ENCODE results near the gene ECT2.
"Not testable (repeated sequence)": the region's sequence is repeated elsewhere in the genome, so short reads cannot be mapped to it uniquely, and the experiment has no call there.

The ECT2 gene

DNA sequence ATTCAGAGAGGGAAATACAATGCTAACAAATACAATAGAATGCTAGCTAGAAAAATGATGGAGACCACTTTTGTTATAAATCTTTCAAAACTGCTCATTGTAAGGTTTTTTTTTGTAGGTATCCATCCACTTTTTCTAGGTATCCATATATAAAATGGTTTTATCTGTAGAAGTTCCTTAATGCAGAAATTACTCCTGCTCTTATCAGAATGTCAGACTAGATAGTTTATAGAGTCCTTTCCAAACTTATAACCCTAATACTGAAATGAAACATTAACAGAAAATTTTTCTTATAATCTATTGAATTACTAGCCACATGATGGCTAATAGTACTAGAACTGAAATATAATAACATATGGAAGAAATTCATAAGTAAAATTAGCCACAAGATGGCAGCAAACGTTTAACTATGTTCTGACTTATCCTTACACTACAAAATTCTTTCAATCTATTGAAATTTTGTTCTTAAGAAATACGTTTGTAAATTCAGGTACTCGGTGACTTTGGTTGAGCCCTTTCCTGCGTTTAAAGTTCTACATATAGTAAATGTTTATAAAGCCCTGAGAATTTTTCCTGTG, 58.5 kb downstream of the ECT2 start:
- DNase-seq (ENCODE audit: low read depth in 3 of 3), result no peak

- no peak for DNase-seq (ENCODE audit: low read depth in 3 of 3)
Measured at GRCh38 chr3:172811099-172811498, 60.6 kb downstream of the ECT2 start.

- DNase-seq (ENCODE audit: low read depth in 3 of 3), result no peak
Measured at GRCh38 chr3:172813462-172813861, 62.9 kb downstream of the ECT2 start.

- no peak for DNase-seq (ENCODE audit: low read depth in 3 of 3)
Measured at GRCh38 chr3:172814738-172815137, 64.2 kb downstream of the ECT2 start.

DNA sequence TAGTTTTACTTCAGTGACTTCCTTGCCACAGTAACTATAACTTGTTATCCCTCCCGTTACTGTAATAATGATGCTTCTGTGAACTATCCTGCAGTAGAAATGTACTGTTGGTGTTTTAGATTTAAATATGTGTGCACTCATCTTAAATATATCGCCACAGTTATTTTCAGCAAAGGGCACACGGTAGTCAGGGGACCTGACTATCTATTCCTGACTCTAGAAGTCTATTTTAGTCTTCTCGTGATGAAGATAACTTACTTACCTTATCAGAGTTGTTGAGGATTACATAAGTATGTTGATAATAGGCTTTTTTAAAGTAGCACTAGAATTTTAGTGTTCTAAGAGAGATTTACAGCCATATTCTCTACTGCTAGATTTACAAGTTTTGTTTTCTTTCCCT, 65.3 kb downstream of the ECT2 start:
- DNase-seq (ENCODE audit: low read depth in 3 of 3), result no peak

- DNase-seq (ENCODE audit: low read depth in 3 of 3), result no peak
Measured at GRCh38 chr3:172816281-172816680, 65.8 kb downstream of the ECT2 start.

- no peak for DNase-seq (ENCODE audit: low read depth in 3 of 3)
Measured at GRCh38 chr3:172816968-172817367, 66.4 kb downstream of the ECT2 start.

- no peak for DNase-seq (ENCODE audit: low read depth in 3 of 3)
Measured at GRCh38 chr3:172820492-172820891, 70.0 kb downstream of the ECT2 start.

DNA sequence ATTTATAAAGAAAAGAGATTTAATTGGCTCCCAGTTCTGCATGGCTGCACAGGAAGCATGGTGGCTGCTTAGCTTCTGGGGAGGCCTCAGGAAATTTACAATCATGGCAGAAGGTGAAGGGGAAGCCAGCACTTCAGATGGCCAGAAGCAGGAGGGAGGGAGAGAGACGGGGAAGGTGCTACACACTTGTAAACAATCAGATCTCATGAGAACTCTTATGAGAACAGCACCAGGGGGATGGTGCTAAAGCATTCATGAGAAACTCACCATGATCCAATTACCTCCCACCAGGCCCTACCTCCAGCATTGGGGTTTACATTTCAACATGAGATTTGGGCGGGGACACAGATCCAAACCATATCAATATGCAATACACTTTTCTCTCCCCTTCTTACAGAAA, 73.7 kb downstream of the ECT2 start:
- no peak for DNase-seq (ENCODE audit: low read depth in 3 of 3)

DNA sequence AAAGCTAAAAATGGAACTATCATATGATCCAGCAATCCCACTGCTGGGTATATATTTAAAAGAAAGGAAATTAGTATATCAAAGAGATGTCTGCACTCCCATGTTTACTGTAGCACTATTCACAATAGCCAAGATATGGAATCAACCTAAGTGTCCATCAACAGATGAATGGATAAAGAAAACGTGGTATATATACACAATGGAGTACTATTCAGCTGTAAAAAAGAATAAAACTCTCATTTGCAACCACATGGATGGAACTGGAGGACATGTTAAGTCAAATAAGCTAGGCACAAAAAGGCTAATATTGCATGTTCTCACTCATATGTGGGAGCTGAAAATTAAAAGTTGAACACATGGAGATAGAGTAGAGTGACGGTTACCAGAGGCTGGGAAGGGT, 76.7 kb downstream of the ECT2 start:
- DNase-seq (ENCODE audit: low read depth in 3 of 3), result not testable (repeated sequence)

DNA sequence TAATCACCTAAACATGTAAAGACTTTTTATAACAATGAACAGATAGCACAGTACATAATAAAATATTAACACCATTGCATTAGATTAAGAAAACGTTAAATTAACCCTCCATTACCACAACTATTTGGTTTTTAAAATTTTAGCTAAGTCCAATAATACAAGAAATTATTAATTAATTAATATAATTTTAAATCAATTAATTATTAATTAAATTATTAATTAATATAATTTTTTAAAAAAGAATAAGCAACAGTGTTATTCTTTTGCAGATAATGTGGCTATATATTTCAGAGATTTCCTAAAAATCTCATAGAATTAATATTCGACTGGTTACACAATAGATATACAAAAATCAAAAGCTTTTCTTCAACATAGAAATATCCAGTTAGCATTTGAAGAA, 82.5 kb downstream of the ECT2 start:
- no peak for DNase-seq (ENCODE audit: low read depth in 3 of 3)

DNA sequence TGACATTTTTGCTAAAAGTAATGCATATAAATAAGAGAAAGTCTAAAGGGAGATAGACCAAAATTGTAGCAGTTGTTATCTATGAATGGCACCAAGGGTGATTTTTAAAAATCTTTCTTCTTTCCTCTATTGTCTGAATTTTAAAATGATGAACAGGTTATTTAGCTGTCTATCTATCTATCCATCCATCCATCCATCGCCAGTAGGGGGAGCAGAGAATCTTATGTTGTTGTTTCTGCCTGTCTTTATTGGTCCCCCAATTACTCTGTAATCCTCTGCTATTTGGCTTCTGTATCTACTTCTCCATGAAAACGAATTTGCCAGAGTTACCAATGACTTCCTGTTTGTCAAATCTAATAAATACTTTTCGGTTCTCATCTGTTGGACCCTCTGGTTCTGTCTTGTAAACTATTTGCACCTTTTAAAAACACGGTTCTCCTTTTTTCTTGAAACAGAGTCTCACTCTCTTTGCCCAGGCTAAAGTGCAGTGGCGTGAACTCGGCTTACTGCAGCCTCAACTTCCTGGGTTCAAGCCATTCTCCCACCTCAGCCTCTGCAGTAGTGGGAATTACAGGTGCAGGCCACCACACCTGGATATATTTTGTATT, 86.0 kb downstream of the ECT2 start:
- no peak for DNase-seq (ENCODE audit: low read depth in 3 of 3)

DNA sequence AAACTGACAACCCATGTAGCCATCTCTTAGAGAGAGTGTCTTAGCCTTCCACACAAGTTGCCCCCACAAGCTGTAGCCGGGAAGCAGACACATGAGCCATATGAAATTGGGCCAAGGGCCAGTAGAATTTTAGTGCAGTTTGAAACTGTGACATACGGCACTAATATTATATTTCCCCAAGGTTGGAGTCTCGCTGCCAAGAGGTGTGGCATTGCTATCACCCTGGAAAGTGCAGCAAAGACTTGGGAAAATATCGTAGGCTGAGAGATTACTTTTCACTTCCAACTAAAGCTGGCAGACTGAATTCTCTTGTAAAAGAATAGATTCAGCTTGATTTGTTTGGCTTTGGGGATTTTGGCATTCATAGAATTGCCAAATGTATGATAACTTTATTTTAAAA, 89.2 kb downstream of the ECT2 start:
- no peak for DNase-seq (ENCODE audit: low read depth in 3 of 3)

- DNase-seq (ENCODE audit: low read depth in 3 of 3), result no peak
Measured at GRCh38 chr3:172840463-172840862, 89.9 kb downstream of the ECT2 start.

DNA sequence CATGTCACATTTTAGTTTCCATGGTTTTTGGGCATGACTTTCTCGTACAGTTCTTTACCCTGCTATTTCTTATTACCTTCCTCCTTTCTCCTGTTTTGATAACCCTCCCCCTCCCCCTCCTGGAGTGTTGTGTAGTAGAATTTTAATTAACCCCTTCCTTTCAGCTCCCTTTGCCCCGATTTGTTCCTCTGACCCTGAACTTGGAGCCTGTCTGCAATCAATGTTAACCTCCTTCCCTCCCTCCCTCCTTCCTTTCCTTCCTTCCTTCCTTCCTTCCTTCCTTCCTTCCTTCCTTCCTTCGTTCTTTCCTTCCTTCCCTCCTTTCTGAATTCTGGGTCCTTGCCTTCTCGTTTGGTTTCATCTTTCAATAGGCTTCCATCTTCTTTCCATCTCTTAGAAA, 90.4 kb downstream of the ECT2 start:
- no peak for DNase-seq (ENCODE audit: low read depth in 3 of 3)

DNA sequence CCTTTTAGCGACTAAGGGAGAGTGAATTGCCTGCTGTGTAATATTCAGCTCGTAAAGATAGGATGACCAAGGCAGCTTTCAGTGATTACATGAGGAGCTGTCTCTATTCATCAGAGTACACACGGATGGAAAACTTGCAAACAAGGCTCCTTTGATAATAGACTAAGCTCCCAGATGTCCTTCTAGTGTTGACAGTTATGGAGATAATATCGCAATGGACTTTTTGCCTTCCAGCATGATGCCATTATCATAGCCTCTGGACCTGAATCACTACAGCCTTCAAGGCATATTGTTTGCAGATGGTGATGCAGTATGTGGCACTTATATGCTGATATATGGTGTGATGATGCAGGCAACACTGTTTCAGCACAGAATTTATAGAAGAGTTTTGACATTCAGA, 93.9 kb downstream of the ECT2 start:
- no peak for DNase-seq (ENCODE audit: low read depth in 3 of 3)

- no peak for DNase-seq (ENCODE audit: low read depth in 3 of 3)
Measured at GRCh38 chr3:172846103-172846561, 95.6 kb downstream of the ECT2 start.

- DNase-seq (ENCODE audit: low read depth in 3 of 3), result no peak
Measured at GRCh38 chr3:172846706-172847105, 96.2 kb downstream of the ECT2 start.

DNA sequence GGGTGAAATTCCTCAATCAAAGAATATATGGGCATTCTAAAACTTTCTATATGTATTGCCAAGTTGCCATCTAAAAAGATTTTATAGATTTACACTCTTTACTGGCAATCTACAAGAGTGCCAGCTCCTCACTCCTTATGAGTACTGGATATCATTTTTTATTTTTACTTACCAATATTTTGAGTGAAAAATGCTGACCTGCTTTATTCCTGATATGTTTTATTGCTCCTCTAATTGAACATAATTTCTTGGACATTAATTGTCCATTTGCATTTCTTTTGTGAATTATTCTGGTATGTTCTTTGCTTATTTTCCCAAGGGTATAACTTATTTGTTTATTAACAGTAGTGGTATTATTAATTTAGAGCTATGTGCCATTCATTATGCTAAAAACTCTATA, 96.8 kb downstream of the ECT2 start:
- DNase-seq (ENCODE audit: low read depth in 3 of 3), result no peak

GRCh38 chr3:172848910-172849309, 98.4 kb downstream of the ECT2 start:
- no peak for DNase-seq (ENCODE audit: low read depth in 3 of 3)

DNA sequence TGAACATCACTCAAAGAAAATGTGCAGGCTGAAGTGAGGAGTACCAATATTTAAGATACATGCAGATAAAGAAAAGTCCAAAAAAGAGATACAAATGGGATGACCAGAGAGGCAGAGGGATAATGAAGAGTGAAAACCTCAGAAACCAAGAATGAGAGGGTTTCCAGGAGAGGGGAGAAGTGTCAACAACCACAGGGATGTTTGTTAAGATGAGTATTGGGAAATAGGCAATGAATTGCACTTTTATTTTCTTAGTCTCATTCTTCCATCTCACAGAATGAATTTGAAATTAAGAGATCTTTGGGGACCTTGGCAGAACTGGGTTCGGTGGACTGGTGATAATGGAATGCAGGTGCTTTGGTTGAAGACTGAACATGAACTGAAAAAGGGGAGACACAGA, 102.5 kb downstream of the ECT2 start:
- DNase-seq (ENCODE audit: low read depth in 3 of 3), result no peak

- no peak for DNase-seq (ENCODE audit: low read depth in 3 of 3)
Measured at GRCh38 chr3:172853921-172854666, 103.6 kb downstream of the ECT2 start.

DNA sequence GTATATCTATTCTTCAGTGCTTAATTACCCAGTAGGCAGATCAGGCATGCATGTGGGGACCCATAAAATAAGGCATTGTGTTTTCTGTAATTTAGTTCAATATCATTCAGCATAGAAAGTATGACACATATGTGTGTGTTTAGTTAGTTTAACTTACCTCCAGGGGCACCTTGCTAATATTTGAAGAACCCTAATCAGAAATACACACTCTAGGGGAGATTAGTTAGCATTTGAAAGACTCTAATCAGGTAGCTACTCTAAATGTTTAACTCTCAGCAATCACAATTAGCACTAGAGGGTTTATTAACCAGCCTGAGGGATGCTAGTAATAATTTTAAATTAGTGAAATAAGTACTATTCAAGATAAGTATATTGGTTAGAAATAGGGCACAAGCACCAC, 104.5 kb downstream of the ECT2 start:
- no peak for DNase-seq (ENCODE audit: low read depth in 3 of 3)

Data from stimulated activated CD4-positive, alpha-beta T cell treated with anti-CD3 and anti-CD28 coated beads, TNF-alpha, amount 100 ng/mL, for 24 hours (primary cell).